ELF-1 (cell line): ENCODE data around the gene PVRIG.
"Not testable (repeated sequence)": the region's sequence is repeated elsewhere in the genome, so short reads cannot be mapped to it uniquely, and the experiment has no call there.

Source experiments
- DNase-seq: peaks from one replicate; pipeline ENCODE4 v3.0.0-alpha.2; 2016; ENCODE audit warnings: low read depth, low spot score

Gene PVRIG

DNA sequence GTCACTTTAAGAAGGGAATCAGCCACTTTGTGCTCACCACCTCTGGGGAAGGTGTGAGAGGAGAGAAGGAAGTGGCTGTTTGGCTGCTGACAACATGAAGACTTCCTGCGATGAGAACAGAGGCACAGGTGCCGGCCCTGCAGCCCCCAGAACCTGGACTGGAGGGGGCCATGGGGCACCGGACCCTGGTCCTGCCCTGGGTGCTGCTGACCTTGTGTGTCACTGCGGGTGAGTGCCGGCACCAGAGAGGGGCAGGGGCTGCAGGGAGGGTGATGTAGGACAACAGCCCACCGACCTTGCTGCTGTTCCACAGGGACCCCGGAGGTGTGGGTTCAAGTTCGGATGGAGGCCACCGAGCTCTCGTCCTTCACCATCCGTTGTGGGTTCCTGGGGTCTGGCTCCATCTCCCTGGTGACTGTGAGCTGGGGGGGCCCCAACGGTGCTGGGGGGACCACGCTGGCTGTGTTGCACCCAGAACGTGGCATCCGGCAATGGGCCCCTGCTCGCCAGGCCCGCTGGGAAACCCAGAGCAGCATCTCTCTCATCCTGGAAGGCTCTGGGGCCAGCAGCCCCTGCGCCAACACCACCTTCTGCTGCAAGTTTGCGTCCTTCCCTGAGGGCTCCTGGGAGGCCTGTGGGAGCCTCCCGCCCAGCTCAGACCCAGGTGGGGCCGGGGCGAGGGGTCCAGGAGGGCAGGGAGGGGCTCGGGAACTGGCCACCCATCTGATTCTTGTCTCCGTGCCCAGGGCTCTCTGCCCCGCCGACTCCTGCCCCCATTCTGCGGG lies at the start of gene PVRIG:
Gene PVRIG, plus strand, starts transcription at position 149 of the 785 bp plus-strand sequence. Its CDS starts 22 bp downstream, at position 171.
- not testable (repeated sequence) for DNase-seq

- DNase-seq = no peak
These were observed 49.5 kb upstream of the PVRIG start for GRCh38 chr7:100170101-100170897.

GRCh38 chr7:100171087-100171681 lies 48.6 kb upstream of the PVRIG start:
- DNase-seq = peak; percentile 42

- DNase-seq = no peak
These were observed 47.9 kb upstream of the PVRIG start for GRCh38 chr7:100171840-100172239.

DNA sequence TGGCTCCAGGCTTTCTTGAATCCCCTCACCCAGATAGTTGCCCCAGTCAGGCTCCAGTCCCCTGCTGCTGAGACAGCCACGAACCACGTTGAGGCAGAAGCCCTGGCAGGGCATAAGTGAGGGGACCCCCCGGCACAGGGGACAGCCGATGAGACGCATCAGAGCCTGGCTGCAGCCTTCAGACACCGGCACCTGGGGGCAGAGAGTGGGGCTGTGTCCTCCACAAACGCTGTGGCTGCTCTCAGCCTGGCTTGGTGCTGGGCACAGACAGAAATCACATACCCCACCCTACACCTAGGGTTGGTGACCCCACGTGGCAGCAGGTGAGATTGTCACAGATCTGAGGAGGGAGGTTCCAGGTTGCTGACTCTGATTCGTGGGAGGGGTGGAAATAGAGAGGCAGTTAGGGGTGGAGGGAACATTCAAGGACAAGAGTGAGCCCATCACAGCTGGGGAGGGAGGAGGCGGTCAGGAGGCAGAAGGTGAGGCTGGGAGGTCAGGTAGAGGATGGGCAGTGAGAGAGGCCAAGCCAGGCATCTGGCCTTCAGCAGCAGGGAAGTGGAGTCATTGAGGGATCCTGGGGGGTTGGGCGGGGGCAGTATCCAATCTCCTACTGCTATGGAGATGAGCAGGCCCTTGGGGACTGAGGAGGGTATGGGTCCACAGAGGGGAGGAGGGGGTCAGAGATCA lies 45.8 kb upstream of the PVRIG start:
- DNase-seq = no peak

GRCh38 chr7:100174582-100174981 lies 45.2 kb upstream of the PVRIG start:
- no peak for DNase-seq

DNA sequence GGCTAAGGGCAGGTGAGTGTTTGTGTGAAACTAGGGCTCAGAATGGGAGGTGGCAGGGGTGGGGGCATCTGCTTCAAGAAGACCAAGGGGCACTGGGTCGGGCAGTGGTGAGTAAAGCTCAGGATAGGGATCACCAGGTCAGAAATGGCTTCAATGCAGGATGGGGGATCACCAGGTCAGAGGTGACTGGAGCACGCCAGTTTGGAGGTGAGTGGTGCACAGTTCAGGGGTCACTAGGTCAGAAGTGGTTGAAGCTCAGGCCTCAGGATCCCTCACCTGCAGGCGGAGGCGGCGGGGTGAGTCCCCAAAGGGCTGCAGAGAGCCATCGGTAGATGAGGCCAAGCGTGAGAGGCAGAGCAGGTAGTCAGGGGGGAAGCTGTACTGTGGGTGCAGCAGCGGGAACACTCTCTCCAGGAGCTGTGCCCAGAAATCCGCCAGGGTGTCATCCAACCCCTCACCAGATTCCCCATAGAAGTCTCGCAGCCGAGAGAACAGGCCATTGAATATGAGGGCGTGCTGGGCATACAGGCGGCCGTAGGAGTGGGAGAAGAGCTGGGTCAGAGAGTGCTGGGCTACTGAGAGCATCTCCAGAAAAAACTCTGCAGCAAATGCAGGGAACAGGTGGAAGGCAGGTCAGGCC lies 44.3 kb upstream of the PVRIG start:
- DNase-seq = no peak

DNA sequence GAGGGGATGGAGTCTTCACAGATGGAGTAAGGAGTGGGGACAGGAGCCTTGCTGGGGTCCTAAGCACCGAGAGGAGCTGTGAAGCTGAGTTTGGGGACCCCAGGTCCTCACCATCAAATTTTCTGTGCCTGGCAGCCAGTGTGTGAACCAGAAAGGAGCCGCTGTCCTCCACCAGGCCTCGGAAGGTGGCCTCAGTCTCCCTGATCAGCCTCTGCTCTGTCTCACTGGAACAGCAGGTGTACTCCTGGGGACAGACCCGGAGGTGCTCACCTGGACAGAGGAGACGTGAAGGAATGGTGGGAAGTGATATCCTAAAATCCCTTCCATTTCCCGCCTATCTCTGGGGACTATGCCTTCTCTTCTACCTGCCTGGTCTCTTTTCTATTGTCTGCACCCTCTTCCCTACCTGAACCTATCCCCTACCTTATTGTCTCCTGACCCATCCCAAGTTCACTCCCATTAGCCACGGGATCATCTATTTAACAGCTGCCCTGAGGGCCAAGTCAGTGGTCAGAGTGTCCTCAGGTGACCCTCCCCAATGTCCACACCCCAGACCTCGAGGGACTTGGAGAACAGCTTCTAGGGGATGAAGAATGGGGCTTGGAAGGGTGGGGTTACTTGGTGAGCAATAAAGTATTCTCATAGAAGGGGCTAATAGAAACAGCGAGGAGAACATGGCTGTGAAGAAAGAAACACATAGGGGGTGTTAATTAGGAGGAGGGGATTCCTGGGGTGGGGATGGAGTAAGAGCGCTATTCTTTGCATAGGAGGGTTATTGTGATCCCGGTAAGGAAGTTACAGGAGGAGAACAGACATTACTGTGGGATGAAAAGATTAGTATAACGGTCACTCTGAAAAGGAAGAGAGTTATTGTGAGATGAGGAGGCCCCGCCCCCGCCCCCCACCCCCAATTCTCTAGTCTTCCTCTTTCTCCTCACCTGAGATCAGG lies 43.4 kb upstream of the PVRIG start:
- DNase-seq = no peak

DNA sequence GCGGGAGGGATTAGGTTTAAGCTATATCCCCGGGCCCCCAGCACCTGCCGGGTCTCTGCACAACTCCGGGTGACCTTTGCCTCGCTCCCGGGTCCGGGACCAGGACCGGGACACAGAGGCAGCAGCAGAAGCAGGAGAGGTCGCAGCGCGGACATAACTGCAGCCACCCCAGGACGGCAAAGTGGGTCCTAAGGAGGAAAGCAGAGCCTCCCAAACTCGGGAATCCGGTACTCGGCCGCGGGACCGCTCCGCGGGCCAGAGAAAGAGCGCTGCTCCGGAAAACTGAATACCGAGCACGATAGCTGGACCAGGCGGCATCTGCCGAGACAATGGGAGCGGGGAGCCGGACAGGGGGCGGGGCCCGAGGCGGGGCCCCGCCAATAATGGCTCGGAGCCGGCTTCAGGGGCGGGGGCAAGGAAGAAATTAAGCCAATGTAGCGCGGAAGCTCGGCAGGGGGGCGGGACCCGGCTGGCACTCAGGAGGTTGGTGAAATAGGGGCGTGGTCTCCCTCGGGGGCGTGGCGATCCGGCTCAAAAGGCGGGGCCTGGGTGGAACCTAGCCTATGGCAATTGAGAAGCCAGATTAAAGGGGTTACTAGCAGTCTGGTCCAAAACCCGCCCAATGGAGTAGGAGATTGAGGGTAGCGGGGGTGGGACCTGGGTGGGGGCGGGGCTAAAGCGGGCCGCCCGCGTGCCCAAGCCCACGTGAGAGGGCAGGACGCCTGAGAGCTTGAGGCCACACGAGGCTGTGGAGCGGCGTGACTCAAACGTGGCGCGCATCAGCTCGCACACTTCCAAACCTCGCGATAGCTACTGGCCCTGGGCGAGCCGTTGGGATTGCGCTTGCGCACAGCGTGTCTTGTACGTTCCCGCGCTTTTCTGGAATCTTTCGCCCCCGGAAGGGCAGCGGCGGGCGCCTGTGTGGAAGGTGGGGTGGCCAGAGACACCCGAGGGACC lies 42.4 kb upstream of the PVRIG start, which contains the start of the genes GPC2 and STAG3:
Gene GPC2, minus strand, starts transcription at position 337 of the 957 bp plus-strand sequence. Its CDS starts 182 bp downstream, at position 155.
Gene STAG3, plus strand, starts transcription at position 874 of the 957 bp plus-strand sequence. CDS start 2,639 bp downstream, outside the sequence.
- peak; percentile 99 for DNase-seq

- not testable (repeated sequence) for DNase-seq
These were observed 39.7 kb upstream of the PVRIG start for GRCh38 chr7:100180084-100180483.

- not testable (repeated sequence) for DNase-seq
These were observed 37.1 kb upstream of the PVRIG start for GRCh38 chr7:100182616-100183015.

DNA sequence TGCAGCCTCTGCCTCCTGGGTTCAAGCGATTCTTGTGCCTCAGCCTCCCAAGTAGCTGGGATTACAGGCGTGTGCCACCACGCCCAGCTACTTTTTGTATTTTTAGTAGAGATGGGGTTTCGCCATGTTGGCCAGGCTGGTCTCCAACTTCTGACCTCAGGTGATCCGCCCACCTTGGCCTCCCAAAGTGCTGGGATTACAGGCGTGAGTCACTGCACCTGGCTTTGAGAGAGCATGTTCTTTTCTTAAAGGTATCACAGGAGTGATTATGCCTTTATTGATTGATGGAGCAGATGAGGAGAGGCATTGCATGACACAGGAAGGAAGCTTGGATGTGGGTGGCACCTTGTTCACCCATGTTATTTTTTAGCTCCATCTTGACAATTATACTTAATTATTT lies 36.7 kb upstream of the PVRIG start:
- not testable (repeated sequence) for DNase-seq

GRCh38 chr7:100185726-100186125 lies 34.0 kb upstream of the PVRIG start:
- no peak for DNase-seq

GRCh38 chr7:100189061-100189460 lies 30.7 kb upstream of the PVRIG start:
- no peak for DNase-seq

- DNase-seq = no peak
These were observed 29.6 kb upstream of the PVRIG start for GRCh38 chr7:100190048-100190711.

DNA sequence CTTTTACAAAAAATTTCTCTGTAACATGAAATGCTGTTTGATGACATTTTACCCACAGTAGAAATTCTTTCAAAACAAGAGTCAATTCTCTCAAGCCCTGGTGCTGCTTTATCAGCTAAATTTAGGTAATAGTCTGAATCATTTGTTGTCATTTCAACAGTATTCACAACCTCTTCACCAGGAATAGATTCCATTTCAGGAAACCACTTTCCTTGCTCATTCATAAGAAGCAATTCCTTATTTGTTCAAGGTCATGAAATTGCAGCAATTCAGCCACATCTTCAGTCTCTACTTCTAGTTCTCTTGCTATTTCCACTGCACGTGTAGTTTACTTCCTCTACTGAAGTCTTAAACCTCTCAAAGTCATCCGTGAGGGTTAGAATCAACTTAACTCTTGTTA lies 28.0 kb upstream of the PVRIG start:
- DNase-seq = no peak

GRCh38 chr7:100192281-100192862 lies 27.4 kb upstream of the PVRIG start:
- DNase-seq = not testable (repeated sequence)

DNA sequence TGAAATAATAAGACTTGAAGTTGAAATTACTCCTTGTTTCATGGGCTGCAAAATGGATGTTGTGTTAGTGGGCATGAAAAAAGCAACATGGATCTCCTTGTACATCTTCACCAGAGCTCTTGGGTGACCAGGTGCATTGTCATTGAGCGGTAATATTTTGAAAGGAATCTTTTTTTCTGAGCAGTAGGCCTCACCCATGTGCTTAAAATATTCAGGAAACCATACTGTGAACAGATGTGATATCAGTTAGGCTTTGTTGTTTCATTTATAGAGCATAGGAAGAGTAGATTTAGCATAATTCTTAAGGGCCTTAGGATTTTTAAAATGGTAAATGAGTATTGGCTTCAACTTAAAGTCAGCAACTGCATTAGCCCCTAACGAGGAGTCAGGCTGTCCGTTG lies 26.8 kb upstream of the PVRIG start:
- DNase-seq = no peak
